NCI-H146 (cell line): ENCODE measurements around the gene NFIC.
"Not testable (repeated sequence)": the region's sequence is repeated elsewhere in the genome, so short reads cannot be mapped to it uniquely, and the experiment has no call there.

Experiments
- DNase-seq: peaks from one replicate; lab custom pipeline; 2025; lab: John Stamatoyannopoulos, UW

NFIC gene

GRCh38 chr19:3398900-3399278 is 32.5 kb downstream of the NFIC start:
- no peak for DNase-seq

GRCh38 chr19:3399311-3399710 is 32.9 kb downstream of the NFIC start:
- DNase-seq = not testable (repeated sequence)

GRCh38 chr19:3401004-3401768 is 34.8 kb downstream of the NFIC start:
- no peak for DNase-seq

GRCh38 chr19:3402631-3403443 is 36.5 kb downstream of the NFIC start:
- DNase-seq = no peak

- no peak for DNase-seq
Observed at GRCh38 chr19:3403489-3404323, 37.3 kb downstream of the NFIC start.

- no peak for DNase-seq
Observed at GRCh38 chr19:3404324-3405260, 38.2 kb downstream of the NFIC start.

GRCh38 chr19:3405261-3405653 is 38.9 kb downstream of the NFIC start:
- no peak for DNase-seq

GRCh38 chr19:3406571-3407111 is 40.3 kb downstream of the NFIC start:
- no peak for DNase-seq

GRCh38 chr19:3407556-3408516 is 41.5 kb downstream of the NFIC start:
- DNase-seq = no peak

- DNase-seq = no peak
Observed at GRCh38 chr19:3408996-3409345, 42.6 kb downstream of the NFIC start.

GRCh38 chr19:3409346-3410064 is 43.1 kb downstream of the NFIC start:
- no peak for DNase-seq

GRCh38 chr19:3411636-3412035 is 45.3 kb downstream of the NFIC start:
- DNase-seq = no peak

- DNase-seq = no peak
Observed at GRCh38 chr19:3412066-3412465, 45.7 kb downstream of the NFIC start.

GRCh38 chr19:3413796-3414327 is 47.5 kb downstream of the NFIC start:
- no peak for DNase-seq

GRCh38 chr19:3415695-3416094 is 49.3 kb downstream of the NFIC start:
- no peak for DNase-seq

- no peak for DNase-seq
Observed at GRCh38 chr19:3420244-3420755, 53.9 kb downstream of the NFIC start.

GRCh38 chr19:3420909-3421619 is 54.7 kb downstream of the NFIC start:
- DNase-seq = no peak

- DNase-seq = not testable (repeated sequence)
Observed at GRCh38 chr19:3421656-3422055, 55.3 kb downstream of the NFIC start.
